GM23338 (cell line): Measurements from ENCODE around the gene RNH1.

Experiments
- CREB1 ChIP-seq: fragments of 250-450 bp; sonication (Bioruptor Pico); IDR thresholded peaks from 2 replicates; pipeline ENCODE4 v1.5.0; 2020; ENCODE audit warnings: low read depth, mild to moderate bottlenecking, moderate library complexity
- CTCF ChIP-seq, 2 experiments: fragments of 200-600 bp in 1 of 2; sonication (generic) in 1 of 2; conservative IDR thresholded peaks; 2 replicates each; pipeline versions ENCODE4 v1.5.1 to v1.6.1; 2016 to 2017; ENCODE audit warnings: antibody characterized with exemption in 2 of 2, low read depth in 2 of 2, mild to moderate bottlenecking in 2 of 2, moderate library complexity in 1 of 2
- ETS1 ChIP-seq: IDR thresholded peaks from 2 replicates; pipeline ENCODE4 v1.6.1; 2016; ENCODE audit warnings: antibody characterized with exemption
- EZH2 ChIP-seq: fragments of 200-600 bp; sonication (generic); IDR thresholded peaks from one replicate; pipeline ENCODE4 v1.8.0; 2017; ENCODE audit warnings: antibody characterized with exemption, mild to moderate bottlenecking, low read depth; ENCODE audit not compliant: unreplicated experiment
- EZH2phosphoT487 ChIP-seq: fragments of 200-600 bp; sonication (generic); IDR thresholded peaks from one replicate; pipeline ENCODE4 v1.8.1; 2018; ENCODE audit warnings: antibody characterized with exemption; ENCODE audit not compliant: unreplicated experiment
- JUNB ChIP-seq: IDR thresholded peaks from one replicate; pipeline ENCODE4 v1.6.1; 2016; ENCODE audit warnings: antibody characterized with exemption; ENCODE audit not compliant: unreplicated experiment
- NANOG ChIP-seq: IDR thresholded peaks from 2 replicates; pipeline ENCODE4 v1.6.1; 2016; ENCODE audit warnings: antibody characterized with exemption, borderline replicate concordance
- POLR2AphosphoS5 ChIP-seq: IDR thresholded peaks from 2 replicates; pipeline ENCODE4 v1.6.1; 2016; ENCODE audit warnings: antibody characterized with exemption, low read depth
- STAT1 ChIP-seq: IDR thresholded peaks from one replicate; pipeline ENCODE4 v1.6.1; 2016; ENCODE audit warnings: antibody characterized with exemption; ENCODE audit not compliant: unreplicated experiment
- ZNF114 ChIP-seq: fragments of 250-450 bp; sonication (Bioruptor Pico); IDR thresholded peaks from 2 replicates; pipeline ENCODE4 v1.5.0; 2020; ENCODE audit warnings: mild to moderate bottlenecking, moderate library complexity
- ZNF331 ChIP-seq: fragments of 250-450 bp; sonication (Bioruptor Pico); IDR thresholded peaks from 2 replicates; pipeline ENCODE4 v1.5.0; 2020; ENCODE audit warnings: low read depth, mild to moderate bottlenecking, moderate library complexity
- ZNF462 ChIP-seq: fragments of 250-450 bp; sonication (Bioruptor Pico); IDR thresholded peaks from 2 replicates; pipeline ENCODE4 v1.5.0; 2020; ENCODE audit warnings: mild to moderate bottlenecking, moderate library complexity
- TF ChIP-seq, protein P1 (sequence below): IDR thresholded peaks from one replicate; pipeline ENCODE4 v1.6.1; 2018; ENCODE audit warnings: antibody characterized with exemption; ENCODE audit not compliant: unreplicated experiment

DNA sequence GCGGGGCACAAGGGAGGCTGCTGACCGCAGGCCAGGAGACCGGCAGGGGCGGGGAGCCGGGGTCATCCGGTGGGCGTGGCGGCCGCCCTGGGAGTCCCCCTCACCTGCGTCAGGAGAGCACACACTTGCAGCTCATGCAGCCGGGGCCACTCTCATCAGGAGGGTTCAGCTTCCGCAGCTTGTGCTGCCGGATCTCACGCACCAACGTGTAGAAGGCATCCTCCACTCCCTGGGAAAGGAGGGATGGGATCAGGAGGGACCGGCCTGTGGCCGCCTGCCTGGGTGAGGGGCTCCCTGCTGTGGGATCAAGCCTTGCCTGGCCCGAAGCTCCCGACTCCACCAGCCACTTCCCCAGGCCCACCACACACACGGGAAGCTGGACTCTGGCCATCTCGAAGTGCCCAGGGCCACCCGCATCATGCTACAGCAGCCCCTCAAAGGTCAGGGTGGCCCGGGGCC, 25.5 kb upstream of the RNH1 start:
- TF ChIP-seq POLR2AphosphoS5 = no peak
- TF ChIP-seq ZNF462 (CRISPR knock-in tag) = no peak
- TF ChIP-seq STAT1 = no peak
- no peak for TF ChIP-seq CTCF (conservative IDR thresholded peaks at IDR 0.05; ENCODE audit: low read depth in 2 of 2)
- no peak for TF ChIP-seq JUNB
- TF ChIP-seq NANOG = no peak
- TF ChIP-seq EZH2 = no peak
- no peak for TF ChIP-seq ETS1
- TF ChIP-seq, protein P1, sequence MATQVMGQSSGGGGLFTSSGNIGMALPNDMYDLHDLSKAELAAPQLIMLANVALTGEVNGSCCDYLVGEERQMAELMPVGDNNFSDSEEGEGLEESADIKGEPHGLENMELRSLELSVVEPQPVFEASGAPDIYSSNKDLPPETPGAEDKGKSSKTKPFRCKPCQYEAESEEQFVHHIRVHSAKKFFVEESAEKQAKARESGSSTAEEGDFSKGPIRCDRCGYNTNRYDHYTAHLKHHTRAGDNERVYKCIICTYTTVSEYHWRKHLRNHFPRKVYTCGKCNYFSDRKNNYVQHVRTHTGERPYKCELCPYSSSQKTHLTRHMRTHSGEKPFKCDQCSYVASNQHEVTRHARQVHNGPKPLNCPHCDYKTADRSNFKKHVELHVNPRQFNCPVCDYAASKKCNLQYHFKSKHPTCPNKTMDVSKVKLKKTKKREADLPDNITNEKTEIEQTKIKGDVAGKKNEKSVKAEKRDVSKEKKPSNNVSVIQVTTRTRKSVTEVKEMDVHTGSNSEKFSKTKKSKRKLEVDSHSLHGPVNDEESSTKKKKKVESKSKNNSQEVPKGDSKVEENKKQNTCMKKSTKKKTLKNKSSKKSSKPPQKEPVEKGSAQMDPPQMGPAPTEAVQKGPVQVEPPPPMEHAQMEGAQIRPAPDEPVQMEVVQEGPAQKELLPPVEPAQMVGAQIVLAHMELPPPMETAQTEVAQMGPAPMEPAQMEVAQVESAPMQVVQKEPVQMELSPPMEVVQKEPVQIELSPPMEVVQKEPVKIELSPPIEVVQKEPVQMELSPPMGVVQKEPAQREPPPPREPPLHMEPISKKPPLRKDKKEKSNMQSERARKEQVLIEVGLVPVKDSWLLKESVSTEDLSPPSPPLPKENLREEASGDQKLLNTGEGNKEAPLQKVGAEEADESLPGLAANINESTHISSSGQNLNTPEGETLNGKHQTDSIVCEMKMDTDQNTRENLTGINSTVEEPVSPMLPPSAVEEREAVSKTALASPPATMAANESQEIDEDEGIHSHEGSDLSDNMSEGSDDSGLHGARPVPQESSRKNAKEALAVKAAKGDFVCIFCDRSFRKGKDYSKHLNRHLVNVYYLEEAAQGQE = no peak
- no peak for TF ChIP-seq CREB1 (CRISPR knock-in tag)
- no peak for TF ChIP-seq EZH2phosphoT487
- TF ChIP-seq ZNF114 (CRISPR knock-in tag) = no peak
- TF ChIP-seq ZNF331 (CRISPR knock-in tag) = no peak
